K562 (cell line): ENCODE measurements around the gene DDX43. TPM values are rescaled to one million over a fixed set of nuclear protein-coding genes. Genes with fewer than 3 reads are reported as not detected.

Source experiments
- ATF1 ChIP-seq, 2 experiments: fragments of 450-650 bp in 1 of 2; IDR thresholded peaks; 2 replicates each; pipeline ENCODE4 v1.6.1; 2016; ENCODE audit warnings: missing compliant biosample characterization in 1 of 2, missing genetic modification characterization in 1 of 2
- COPS2 ChIP-seq: fragments of 450-650 bp; conservative IDR thresholded peaks from 2 replicates; pipeline ENCODE4 v1.6.1; 2016; ENCODE audit warnings: mild to moderate bottlenecking, moderate library complexity
- ESRRA ChIP-seq: fragments of 450-650 bp; IDR thresholded peaks from 2 replicates; pipeline ENCODE4 v1.6.1; 2014; ENCODE audit warnings: low read depth, mild to moderate bottlenecking, moderate library complexity, borderline replicate concordance
- GABPB1 ChIP-seq: sonication (generic); formaldehyde crosslinking; IDR thresholded peaks from 2 replicates; pipeline ENCODE4 v1.8.0; 2022; ENCODE audit warnings: mild to moderate bottlenecking, missing genetic modification reagents
- KDM5B ChIP-seq: fragments of 200-600 bp; sonication (generic); IDR thresholded peaks from 2 replicates; pipeline ENCODE4 v1.6.1; 2012; ENCODE audit warnings: low read depth, mild to moderate bottlenecking, moderate library complexity, low read length, control low read depth, inconsistent platforms; ENCODE audit not compliant: insufficient replicate concordance
- NFATC3 ChIP-seq: fragments of 450-650 bp; IDR thresholded peaks from 2 replicates; pipeline ENCODE4 v1.6.1; 2017; ENCODE audit warnings: mild to moderate bottlenecking
- SMAD4 ChIP-seq: fragments of 250-450 bp; sonication (Bioruptor Pico); conservative IDR thresholded peaks from 2 replicates; pipeline ENCODE4 v1.8.0; 2021; ENCODE audit warnings: inconsistent platforms, mild to moderate bottlenecking, moderate library complexity
- TCF3 ChIP-seq: sonication (generic); formaldehyde crosslinking; IDR thresholded peaks from 2 replicates; pipeline ENCODE4 v1.4.0; 2020; ENCODE audit warnings: mild to moderate bottlenecking, missing genetic modification reagents
- XRCC3 ChIP-seq: fragments of 450-650 bp; IDR thresholded peaks from 2 replicates; pipeline ENCODE4 v1.6.1; 2017; ENCODE audit warnings: mild to moderate bottlenecking, moderate library complexity
- ZNF224 ChIP-seq: sonication (generic); formaldehyde crosslinking; IDR thresholded peaks from 2 replicates; pipeline ENCODE4 v1.8.0; 2022; ENCODE audit warnings: mild to moderate bottlenecking, missing genetic modification reagents
- polyA plus RNA-seq, 8 experiments: library from polyadenylated mRNA; depleted of rRNA in 4 of 8; stranded (reverse) in 5 of 8; unstranded in 3 of 8; fragments of >200 nt; fragmentation: Nextera tagmentation in 2 of 8; fragmentation: Illumina TruSeq in 1 of 8; extraction: Ambion mirVana in 2 of 8; extraction: Trizol in 1 of 8; gene quantifications; 2 replicates each; pipeline versions ENCODE4 v1.2.1 to v1.2.3, GENCODE V29; 2011 to 2014; ENCODE audit warnings: inconsistent platforms in 1 of 8, missing spikeins in 1 of 8
- total RNA-seq, 7 experiments: library from RNA; depleted of rRNA in 6 of 7; stranded (reverse); fragments of >200 nt in 6 of 7; fragmentation: Illumina TruSeq in 2 of 7; extraction: Trizol in 2 of 7; gene quantifications; 2 replicates each; pipeline versions ENCODE4 v1.2.1 to v1.2.3, GENCODE V29; 2011 to 2021; ENCODE audit warnings: low replicate concordance in 1 of 7
- TF ChIP-seq, protein P1 (sequence below): sonication (generic); formaldehyde crosslinking; IDR thresholded peaks from 2 replicates; pipeline ENCODE4 v1.8.0; 2023; ENCODE audit warnings: mild to moderate bottlenecking, missing genetic modification reagents
- TF ChIP-seq, protein P2 (sequence below): sonication (generic); formaldehyde crosslinking; IDR thresholded peaks from 2 replicates; pipeline ENCODE4 v1.8.1; 2023; ENCODE audit warnings: mild to moderate bottlenecking, missing genetic modification reagents
- TF ChIP-seq, protein P3 (sequence below), 2 experiments: fragments of 250-450 bp in 1 of 2; fragments of 450-650 bp in 1 of 2; sonication (Bioruptor Pico) in 1 of 2; IDR thresholded peaks; 2 replicates each; pipeline versions ENCODE4 v1.6.1 to v1.8.0; 2016 to 2021; ENCODE audit warnings: mild to moderate bottlenecking in 2 of 2, moderate library complexity in 2 of 2, missing compliant biosample characterization in 1 of 2, missing genetic modification characterization in 1 of 2
- TF ChIP-seq, protein P4 (sequence below): fragments of 450-650 bp; IDR thresholded peaks from 2 replicates; pipeline ENCODE4 v1.6.1; 2016; ENCODE audit warnings: low read depth, mild to moderate bottlenecking, moderate library complexity
- TF ChIP-seq, protein P5 (sequence below), 3 experiments: fragments of 200-800 bp in 1 of 3; fragments of 250-450 bp in 1 of 3; fragments of 450-650 bp in 1 of 3; sonication (Bioruptor Pico) in 1 of 3; sonication (Bioruptor generic) in 1 of 3; formaldehyde crosslinking in 1 of 3; IDR thresholded peaks; 2 replicates each; pipeline versions ENCODE4 v1.6.1 to v1.8.0; 2016 to 2022; ENCODE audit warnings: mild to moderate bottlenecking in 2 of 3, missing genetic modification characterization in 2 of 3, missing compliant biosample characterization in 1 of 3, moderate library complexity in 1 of 3

Gene DDX43
- total and polyA plus RNA-seq, 9 of the 15 experiments (the other 6 are each of a cell fraction or from before 2014, with no cell fraction given) = 0.07 to 0.88 (median 0.25) TPM

DNA sequence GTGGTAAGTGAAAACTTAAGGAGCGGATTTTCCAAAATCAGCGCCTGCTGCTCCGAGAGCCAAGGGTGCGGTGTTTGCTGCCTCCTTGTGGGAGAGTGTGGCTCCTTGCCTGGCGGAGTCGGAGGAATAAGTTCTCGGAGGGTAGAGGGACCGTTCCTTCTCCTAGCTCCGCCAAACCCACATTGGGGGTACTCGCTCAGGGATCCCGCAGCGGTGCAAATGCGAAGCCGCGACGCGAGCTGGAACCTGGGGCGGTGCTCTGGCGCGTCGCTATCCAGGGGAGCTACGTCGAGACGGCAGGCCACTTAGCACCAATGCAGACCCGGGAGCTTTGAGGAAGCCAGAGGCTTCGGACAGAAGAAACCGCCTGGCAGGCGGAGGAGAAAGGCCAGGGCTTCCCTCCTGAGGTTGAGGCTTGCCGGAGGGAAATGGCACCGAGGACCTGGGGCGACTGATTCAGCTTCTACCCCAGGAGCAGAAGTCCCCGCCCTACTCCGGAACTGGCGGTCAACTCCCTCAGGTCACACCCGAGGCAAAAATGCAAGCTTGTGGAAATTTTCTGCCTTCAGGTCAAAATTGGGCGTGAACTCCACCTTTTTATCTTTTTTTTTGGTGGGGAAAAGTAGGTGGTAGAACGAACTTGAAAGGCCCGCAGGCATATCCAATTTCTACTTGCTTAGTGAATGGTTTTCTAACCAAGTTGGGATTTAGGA is 5.7 kb upstream of the DDX43 start (continued):
- TF ChIP-seq, protein P1, sequence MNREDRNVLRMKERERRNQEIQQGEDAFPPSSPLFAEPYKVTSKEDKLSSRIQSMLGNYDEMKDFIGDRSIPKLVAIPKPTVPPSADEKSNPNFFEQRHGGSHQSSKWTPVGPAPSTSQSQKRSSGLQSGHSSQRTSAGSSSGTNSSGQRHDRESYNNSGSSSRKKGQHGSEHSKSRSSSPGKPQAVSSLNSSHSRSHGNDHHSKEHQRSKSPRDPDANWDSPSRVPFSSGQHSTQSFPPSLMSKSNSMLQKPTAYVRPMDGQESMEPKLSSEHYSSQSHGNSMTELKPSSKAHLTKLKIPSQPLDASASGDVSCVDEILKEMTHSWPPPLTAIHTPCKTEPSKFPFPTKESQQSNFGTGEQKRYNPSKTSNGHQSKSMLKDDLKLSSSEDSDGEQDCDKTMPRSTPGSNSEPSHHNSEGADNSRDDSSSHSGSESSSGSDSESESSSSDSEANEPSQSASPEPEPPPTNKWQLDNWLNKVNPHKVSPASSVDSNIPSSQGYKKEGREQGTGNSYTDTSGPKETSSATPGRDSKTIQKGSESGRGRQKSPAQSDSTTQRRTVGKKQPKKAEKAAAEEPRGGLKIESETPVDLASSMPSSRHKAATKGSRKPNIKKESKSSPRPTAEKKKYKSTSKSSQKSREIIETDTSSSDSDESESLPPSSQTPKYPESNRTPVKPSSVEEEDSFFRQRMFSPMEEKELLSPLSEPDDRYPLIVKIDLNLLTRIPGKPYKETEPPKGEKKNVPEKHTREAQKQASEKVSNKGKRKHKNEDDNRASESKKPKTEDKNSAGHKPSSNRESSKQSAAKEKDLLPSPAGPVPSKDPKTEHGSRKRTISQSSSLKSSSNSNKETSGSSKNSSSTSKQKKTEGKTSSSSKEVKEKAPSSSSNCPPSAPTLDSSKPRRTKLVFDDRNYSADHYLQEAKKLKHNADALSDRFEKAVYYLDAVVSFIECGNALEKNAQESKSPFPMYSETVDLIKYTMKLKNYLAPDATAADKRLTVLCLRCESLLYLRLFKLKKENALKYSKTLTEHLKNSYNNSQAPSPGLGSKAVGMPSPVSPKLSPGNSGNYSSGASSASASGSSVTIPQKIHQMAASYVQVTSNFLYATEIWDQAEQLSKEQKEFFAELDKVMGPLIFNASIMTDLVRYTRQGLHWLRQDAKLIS (CRISPR knock-in tag) = 0 out of 2 replicates have a peak, but pooled peaks have one; percentile 30
- TF ChIP-seq SMAD4 = no peak; the same call in 1 of the 2 replicates
- no peak for TF ChIP-seq XRCC3
- TF ChIP-seq ESRRA = peak; percentile 48; the same call in 1 of the 2 replicates
- TF ChIP-seq GABPB1 (CRISPR knock-in tag) = peak; percentile 67
- TF ChIP-seq KDM5B = peak; percentile 86
- TF ChIP-seq, protein P2, sequence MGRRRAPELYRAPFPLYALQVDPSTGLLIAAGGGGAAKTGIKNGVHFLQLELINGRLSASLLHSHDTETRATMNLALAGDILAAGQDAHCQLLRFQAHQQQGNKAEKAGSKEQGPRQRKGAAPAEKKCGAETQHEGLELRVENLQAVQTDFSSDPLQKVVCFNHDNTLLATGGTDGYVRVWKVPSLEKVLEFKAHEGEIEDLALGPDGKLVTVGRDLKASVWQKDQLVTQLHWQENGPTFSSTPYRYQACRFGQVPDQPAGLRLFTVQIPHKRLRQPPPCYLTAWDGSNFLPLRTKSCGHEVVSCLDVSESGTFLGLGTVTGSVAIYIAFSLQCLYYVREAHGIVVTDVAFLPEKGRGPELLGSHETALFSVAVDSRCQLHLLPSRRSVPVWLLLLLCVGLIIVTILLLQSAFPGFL (CRISPR knock-in tag) = peak; percentile 97
- no peak for TF ChIP-seq COPS2
- TF ChIP-seq ATF1 (CRISPR knock-in tag; IDR thresholded peaks at IDR 0.05) = no peak
- TF ChIP-seq ATF1 (tag; IDR thresholded peaks at IDR 0.05) = peak; percentile 36; the same call in 1 of the 2 replicates
- no peak for TF ChIP-seq ZNF224
- TF ChIP-seq, protein P3, sequence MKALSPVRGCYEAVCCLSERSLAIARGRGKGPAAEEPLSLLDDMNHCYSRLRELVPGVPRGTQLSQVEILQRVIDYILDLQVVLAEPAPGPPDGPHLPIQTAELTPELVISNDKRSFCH (CRISPR knock-in tag; IDR thresholded peaks at IDR 0.05) = no peak
- TF ChIP-seq, protein P3 (tag; IDR thresholded peaks at IDR 0.05) = peak; percentile 43; the same call in 1 of the 2 replicates
- TF ChIP-seq TCF3 (CRISPR knock-in tag) = 0 out of 2 replicates have a peak, but pooled peaks have one; percentile 32
- TF ChIP-seq, protein P4, sequence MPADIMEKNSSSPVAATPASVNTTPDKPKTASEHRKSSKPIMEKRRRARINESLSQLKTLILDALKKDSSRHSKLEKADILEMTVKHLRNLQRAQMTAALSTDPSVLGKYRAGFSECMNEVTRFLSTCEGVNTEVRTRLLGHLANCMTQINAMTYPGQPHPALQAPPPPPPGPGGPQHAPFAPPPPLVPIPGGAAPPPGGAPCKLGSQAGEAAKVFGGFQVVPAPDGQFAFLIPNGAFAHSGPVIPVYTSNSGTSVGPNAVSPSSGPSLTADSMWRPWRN = 0 out of 2 replicates have a peak, but pooled peaks have one; percentile 14
- TF ChIP-seq, protein P5, sequence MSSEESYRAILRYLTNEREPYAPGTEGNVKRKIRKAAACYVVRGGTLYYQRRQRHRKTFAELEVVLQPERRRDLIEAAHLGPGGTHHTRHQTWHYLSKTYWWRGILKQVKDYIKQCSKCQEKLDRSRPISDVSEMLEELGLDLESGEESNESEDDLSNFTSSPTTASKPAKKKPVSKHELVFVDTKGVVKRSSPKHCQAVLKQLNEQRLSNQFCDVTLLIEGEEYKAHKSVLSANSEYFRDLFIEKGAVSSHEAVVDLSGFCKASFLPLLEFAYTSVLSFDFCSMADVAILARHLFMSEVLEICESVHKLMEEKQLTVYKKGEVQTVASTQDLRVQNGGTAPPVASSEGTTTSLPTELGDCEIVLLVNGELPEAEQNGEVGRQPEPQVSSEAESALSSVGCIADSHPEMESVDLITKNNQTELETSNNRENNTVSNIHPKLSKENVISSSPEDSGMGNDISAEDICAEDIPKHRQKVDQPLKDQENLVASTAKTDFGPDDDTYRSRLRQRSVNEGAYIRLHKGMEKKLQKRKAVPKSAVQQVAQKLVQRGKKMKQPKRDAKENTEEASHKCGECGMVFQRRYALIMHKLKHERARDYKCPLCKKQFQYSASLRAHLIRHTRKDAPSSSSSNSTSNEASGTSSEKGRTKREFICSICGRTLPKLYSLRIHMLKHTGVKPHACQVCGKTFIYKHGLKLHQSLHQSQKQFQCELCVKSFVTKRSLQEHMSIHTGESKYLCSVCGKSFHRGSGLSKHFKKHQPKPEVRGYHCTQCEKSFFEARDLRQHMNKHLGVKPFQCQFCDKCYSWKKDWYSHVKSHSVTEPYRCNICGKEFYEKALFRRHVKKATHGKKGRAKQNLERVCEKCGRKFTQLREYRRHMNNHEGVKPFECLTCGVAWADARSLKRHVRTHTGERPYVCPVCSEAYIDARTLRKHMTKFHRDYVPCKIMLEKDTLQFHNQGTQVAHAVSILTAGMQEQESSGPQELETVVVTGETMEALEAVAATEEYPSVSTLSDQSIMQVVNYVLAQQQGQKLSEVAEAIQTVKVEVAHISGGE (CRISPR knock-in tag; IDR thresholded peaks at IDR 0.05) = peak in 1 of 3 experiments; percentile 68; a peak in 1 of 6 replicates
- TF ChIP-seq NFATC3 = no peak
